ENCODE results near the gene ZNRF3. TPM values are rescaled to one million over a fixed set of nuclear protein-coding genes. Genes with fewer than 3 reads are reported as not detected.
A peak's percentile ranks its signal among the peaks of the same experiment; 100 is the strongest.

The ZNRF3 gene
- total RNA-seq, 6 experiments from 2014 or later = 5.8 to 9.2 (median 6.9) TPM

- Histone ChIP-seq H3K36me3 (no peaks in the 10 kb centered on the region), H3K9me3 (no peaks in the 10 kb centered on the region), H3K27me3 (no peaks in the 10 kb centered on the region), H3K27ac (peak overlapping the region; percentile 85 to 94 (median 92)), H3K4me3 (peak overlapping the region; percentile 12 to 51 (median 45)), H3K4me1 (peaks cover 0 to 55% (median 14%) of the 10 kb centered on the region in 4 donors)
- 12% methylated on average over 20 of the region's 20 CpGs for WGBS (ENCODE audit: insufficient coverage, low coverage, low lambda C conversion rate, missing lambda C conversion rate)
- no peak for TF ChIP-seq POLR2A (IDR thresholded peaks at IDR 0.05)
- TF ChIP-seq, protein P1, sequence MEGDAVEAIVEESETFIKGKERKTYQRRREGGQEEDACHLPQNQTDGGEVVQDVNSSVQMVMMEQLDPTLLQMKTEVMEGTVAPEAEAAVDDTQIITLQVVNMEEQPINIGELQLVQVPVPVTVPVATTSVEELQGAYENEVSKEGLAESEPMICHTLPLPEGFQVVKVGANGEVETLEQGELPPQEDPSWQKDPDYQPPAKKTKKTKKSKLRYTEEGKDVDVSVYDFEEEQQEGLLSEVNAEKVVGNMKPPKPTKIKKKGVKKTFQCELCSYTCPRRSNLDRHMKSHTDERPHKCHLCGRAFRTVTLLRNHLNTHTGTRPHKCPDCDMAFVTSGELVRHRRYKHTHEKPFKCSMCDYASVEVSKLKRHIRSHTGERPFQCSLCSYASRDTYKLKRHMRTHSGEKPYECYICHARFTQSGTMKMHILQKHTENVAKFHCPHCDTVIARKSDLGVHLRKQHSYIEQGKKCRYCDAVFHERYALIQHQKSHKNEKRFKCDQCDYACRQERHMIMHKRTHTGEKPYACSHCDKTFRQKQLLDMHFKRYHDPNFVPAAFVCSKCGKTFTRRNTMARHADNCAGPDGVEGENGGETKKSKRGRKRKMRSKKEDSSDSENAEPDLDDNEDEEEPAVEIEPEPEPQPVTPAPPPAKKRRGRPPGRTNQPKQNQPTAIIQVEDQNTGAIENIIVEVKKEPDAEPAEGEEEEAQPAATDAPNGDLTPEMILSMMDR (IDR thresholded peaks at IDR 0.05) = peak in 2 of 4 donors; percentile 18 to 26
- DNase-seq (no peak), ATAC-seq (peak in 2 of 4 donors; percentile 3 to 4)
- intact Hi-C loops (cut with DNase I) = no loop called here
Observed at GRCh38 chr22:29030016-29030617, 146.7 kb downstream of the ZNRF3 start.

- peaks cover 0 to 55% (median 14%) of the 10 kb centered on the region in 4 donors for H3K4me1 ChIP-seq
- intact Hi-C loops (cut with DNase I) = no loop called here
- 9% methylated on average over 12 of the region's 32 CpGs for WGBS (ENCODE audit: insufficient coverage, low coverage, low lambda C conversion rate, missing lambda C conversion rate)
Observed at GRCh38 chr22:29030618-29031226, 147.3 kb downstream of the ZNRF3 start.

GRCh38 chr22:29031227-29032011 lies 148.0 kb downstream of the ZNRF3 start:
- Histone ChIP-seq H3K9me3 (no peaks in the 10 kb centered on the region), H3K4me1 (peaks cover 0 to 55% (median 14%) of the 10 kb centered on the region in 4 donors), H3K27me3 (no peaks in the 10 kb centered on the region), H3K36me3 (no peaks in the 10 kb centered on the region), H3K4me3 (peak overlapping the region; percentile 12 to 45 (median 22)), H3K27ac (peak overlapping the region; percentile 85 to 94 (median 92))
- peak; percentile 55 for TF ChIP-seq POLR2A (IDR thresholded peaks at IDR 0.05)
- TF ChIP-seq, protein P1 (IDR thresholded peaks at IDR 0.05) = no peak
- ATAC-seq (peak; percentile 7 to 62 (median 30)), DNase-seq (peak; percentile 60 to 63 (median 61))
- intact Hi-C loops (cut with DNase I) = no loop called here
- WGBS (ENCODE audit: insufficient coverage, low coverage, low lambda C conversion rate, missing lambda C conversion rate) = 11% methylated on average over 15 of the region's 18 CpGs

More at GRCh38 chr22:29030618-29031226, 147.3 kb downstream of the ZNRF3 start:
- TF ChIP-seq POLR2A (IDR thresholded peaks at IDR 0.05) = no peak
- TF ChIP-seq, protein P1 (IDR thresholded peaks at IDR 0.05) = no peak
- no peaks in the 10 kb centered on the region for H3K27me3 ChIP-seq
- ATAC-seq (peak; percentile 71 to 83 (median 76)), DNase-seq (peak; percentile 86 to 96 (median 91))
- no peaks in the 10 kb centered on the region for H3K36me3 ChIP-seq
- peak overlapping the region; percentile 85 to 94 (median 92) for H3K27ac ChIP-seq
- H3K9me3 ChIP-seq = no peaks in the 10 kb centered on the region
- H3K4me3 ChIP-seq = peak overlapping the region; percentile 12 to 51 (median 45)

GRCh38 chr22:29032014-29032475 lies 148.7 kb downstream of the ZNRF3 start:
- DNase-seq (peak in 2 of 3 donors; percentile 66 to 69), ATAC-seq (peak; percentile 6 to 42 (median 26))
- Histone ChIP-seq H3K9me3 (no peaks in the 10 kb centered on the region), H3K36me3 (no peaks in the 10 kb centered on the region), H3K27me3 (no peaks in the 10 kb centered on the region), H3K4me3 (peak overlapping the region in 1 of 3 donors; percentile 12), H3K4me1 (peaks cover 0 to 61% (median 14%) of the 10 kb centered on the region in 4 donors), H3K27ac (peak overlapping the region; percentile 85 to 94 (median 92))
- intact Hi-C loops (cut with DNase I) = no loop called here
- TF ChIP-seq, protein P1 (IDR thresholded peaks at IDR 0.05) = no peak
- WGBS (ENCODE audit: insufficient coverage, low coverage, low lambda C conversion rate, missing lambda C conversion rate) = 28% methylated on average over 5 of the region's 8 CpGs
